Stimulated activated naive CD8-positive, alpha-beta T cell treated with anti-CD3 and anti-CD28 coated beads, Interleukin-15, Interleukin-2, amounts not matched to agents 100 U/mL and 50 U/mL, for 24 hours (primary cell): ENCODE measurements around the gene FXR2.
"Not testable (repeated sequence)": the region's sequence is repeated elsewhere in the genome, so short reads cannot be mapped to it uniquely, and the experiment has no call there.

Experiments
- ATAC-seq: fragments of 150-1000 bp; cut with Tn5 transposase; one replicate; pipeline ENCODE4 v1.10.0; 2021
- DNase-seq: peaks from one replicate; pipeline ENCODE4 v3.0.0; 2021

Gene FXR2

DNA sequence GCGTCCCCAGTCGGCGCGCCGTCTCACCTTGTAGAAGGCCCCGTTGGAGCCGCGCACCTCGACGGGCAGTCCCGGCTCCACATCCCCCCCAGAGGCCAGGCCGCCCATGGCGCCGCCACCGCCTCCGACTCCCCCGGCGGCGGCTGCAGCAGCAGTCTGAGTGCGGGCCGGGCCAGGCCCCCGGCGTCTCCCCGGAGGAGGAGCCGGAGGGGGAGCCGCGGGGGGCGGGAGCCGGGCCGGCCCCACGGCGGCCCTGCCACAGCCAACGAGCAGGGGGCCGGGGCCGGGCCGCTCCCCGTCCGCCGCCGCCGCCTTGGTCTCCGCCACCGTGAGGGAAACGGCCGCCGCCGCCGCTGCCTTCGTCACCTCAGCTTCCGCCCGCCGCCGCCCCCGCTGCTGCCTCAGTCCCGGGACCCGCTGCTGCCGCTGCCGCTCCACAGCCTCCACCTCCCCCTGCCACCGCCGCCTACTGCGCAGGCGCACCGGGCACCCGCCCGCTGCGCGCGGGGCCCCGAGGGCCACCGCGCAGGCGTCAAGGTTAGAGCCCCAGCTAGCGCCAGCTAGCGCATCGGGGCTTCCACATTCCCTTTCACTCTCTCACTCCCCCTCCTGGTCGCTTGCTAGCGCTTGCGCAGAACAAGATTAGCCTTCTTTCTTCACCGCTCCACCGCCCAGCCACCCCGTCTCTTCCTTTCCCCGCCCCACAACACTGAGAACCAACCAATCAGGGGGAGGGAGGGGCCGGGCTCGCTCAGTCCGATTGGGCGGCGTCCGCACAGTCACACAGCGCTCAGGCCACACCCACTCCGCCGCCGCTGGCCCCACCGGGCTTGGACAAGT, at the start of gene FXR2:
FXR2 (minus strand) TSS at position 473 of the 840 bp plus-strand sequence; CDS start at position 108, 365 bp downstream.
- DNase-seq (peak; percentile 100), ATAC-seq (peak; percentile 95)

- no peak for ATAC-seq
These were observed 42.4 kb upstream of the FXR2 start for GRCh38 chr17:7656958-7657609.

GRCh38 chr17:7655541-7655840, 40.8 kb upstream of the FXR2 start:
- ATAC-seq (no peak), DNase-seq (no peak)

More at GRCh38 chr17:7656958-7657609, 42.4 kb upstream of the FXR2 start:
- DNase-seq, result no peak

GRCh38 chr17:7654832-7655540, 40.3 kb upstream of the FXR2 start:
- ATAC-seq (no peak), DNase-seq (no peak)

- no peak for DNase-seq
- no peak for ATAC-seq
These were observed 38.0 kb upstream of the FXR2 start for GRCh38 chr17:7652388-7653356.

DNA sequence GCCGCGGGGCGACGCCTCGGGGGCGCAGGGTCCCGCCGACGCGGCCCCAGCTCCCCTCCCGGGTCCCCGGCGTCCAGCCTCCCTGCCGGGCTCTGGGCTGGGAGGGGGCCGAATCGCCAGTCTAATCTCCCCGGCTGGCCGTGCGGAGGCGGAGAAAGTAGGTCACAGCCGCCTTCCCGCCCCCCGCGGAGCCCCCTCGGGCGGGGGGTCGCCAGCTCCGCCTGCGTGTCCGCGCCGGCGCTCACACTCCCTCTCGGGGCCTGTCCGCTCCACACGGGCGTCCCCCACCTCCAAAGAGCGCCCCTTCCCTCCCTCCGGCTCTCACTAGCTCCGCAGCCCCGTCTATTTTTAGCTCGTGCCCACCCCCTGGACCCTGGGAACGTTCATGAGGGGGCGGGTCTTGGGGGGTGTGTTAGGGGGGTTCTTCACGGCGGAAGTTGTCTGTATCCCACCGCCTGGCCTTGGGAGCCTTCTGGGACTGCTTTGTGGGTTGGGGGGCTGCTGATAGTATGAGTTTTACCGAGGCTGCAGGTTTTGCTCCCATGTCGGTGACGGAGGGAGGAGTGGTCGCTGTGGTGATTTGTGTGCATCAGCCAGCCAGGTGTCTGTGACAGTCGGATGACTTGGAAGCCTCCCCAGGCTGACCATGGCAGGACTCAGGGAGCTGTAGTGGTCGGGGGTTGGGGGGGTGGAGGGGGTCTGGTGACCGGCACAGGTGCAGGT, 37.1 kb upstream of the FXR2 start:
- ATAC-seq (no peak), DNase-seq (no peak)

DNA sequence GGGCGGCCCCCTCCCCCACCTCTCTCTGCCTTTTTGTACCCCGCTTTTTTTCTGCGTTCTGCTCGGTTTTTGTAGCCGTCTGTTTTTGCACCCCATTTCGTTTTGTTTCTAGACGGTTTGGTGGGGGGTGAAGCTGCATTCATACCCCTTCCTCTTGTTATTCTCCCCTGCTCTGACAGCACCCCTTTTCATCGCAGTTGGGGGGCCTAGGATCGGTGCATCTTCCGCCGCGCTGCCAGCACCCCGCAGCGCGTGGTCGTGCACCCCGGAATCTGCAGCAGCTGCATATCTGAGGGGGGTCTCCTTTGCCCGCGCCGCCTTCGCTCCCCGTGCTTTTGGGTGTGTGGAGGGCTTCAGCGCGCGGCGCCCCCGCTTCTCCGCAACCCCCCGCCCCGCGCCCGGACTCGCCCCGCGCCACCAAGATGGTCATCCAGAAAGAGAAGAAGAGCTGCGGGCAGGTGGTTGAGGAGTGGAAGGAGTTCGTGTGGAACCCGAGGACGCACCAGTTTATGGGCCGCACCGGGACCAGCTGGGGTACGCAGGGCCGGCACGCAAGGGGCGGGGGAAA, 36.5 kb upstream of the FXR2 start:
- no peak for ATAC-seq
- no peak for DNase-seq

DNA sequence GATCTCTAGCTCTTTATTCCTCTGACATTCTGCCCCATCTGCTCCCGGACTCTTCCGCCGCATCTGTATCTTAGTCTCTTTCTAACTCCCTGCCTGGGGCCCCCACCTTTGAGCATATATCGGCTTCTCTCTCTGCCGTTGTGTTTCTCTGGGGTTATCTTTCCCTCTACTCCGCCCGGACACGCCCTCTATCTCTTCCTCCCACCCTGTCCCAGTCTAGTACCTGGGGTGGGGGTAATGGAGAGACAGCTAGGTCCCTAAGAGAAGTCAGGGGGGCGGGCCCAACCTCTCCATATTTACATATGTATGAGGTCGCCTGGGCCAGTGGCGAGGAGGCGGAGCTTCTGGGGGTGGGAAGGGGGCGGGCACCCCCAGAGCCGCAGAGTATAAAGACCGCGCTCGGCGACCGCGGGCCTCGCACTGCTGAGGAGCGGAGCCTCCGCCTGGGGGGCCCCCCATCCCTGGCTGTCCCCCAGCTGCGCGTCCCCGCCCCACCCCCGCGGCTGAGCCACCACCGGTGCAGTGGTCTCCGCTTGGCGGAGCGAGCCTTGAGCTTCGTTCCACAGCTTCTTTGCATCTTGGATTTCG, 35.9 kb upstream of the FXR2 start, which contains the start of gene ATP1B2:
ATP1B2 (plus strand) TSS at position 418 of the 588 bp plus-strand sequence. CDS start 593 bp downstream, outside the sequence.
- ATAC-seq, result peak; percentile 86
- peak; percentile 75 for DNase-seq

GRCh38 chr17:7647018-7647417, 32.3 kb upstream of the FXR2 start:
- no peak for DNase-seq
- ATAC-seq, result no peak

DNA sequence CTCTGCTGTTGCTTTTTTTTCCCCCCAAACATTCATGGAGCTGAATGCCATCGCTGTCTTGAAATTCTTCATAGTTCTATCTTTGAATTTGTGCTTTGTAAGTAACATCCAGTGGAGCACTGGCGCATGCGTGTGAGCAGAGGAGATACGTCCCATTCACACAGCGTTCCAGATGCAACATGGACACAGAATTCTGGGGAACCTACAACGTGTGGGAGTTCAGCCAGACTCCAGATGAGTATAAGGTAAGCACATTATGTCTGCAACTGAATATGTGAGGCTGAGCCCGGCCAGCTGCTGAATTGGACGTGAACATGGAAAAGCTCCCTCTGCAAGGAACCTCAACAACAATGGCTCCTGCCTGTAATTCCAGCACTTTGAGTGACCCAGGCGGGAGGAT, 31.8 kb upstream of the FXR2 start:
- ATAC-seq (no peak), DNase-seq (no peak)

GRCh38 chr17:7644775-7645174, 30.1 kb upstream of the FXR2 start:
- ATAC-seq, result no peak
- no peak for DNase-seq

DNA sequence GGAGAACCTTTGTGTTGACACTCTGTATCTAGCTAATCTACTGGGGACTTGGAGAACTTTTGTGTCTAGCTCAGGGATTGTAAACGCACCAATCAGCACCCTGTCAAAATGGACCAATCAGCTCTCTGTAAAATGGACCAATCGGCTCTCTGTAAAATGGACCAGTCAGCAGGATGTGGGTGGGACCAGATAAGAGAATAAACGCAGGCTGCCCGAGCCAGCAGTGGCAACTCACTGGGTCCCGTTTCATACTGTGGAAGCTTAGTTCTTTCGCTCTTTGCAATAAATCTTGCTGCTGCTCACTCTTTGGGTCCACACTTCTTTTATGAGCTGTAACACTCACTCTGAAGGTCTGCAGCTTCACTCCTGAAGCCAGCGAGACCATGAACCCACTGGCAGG, 26.9 kb upstream of the FXR2 start:
- DNase-seq, ATAC-seq: not testable (repeated sequence)

- no peak for DNase-seq
- ATAC-seq, result no peak
These were observed 26.1 kb upstream of the FXR2 start for GRCh38 chr17:7640783-7641182.

DNA sequence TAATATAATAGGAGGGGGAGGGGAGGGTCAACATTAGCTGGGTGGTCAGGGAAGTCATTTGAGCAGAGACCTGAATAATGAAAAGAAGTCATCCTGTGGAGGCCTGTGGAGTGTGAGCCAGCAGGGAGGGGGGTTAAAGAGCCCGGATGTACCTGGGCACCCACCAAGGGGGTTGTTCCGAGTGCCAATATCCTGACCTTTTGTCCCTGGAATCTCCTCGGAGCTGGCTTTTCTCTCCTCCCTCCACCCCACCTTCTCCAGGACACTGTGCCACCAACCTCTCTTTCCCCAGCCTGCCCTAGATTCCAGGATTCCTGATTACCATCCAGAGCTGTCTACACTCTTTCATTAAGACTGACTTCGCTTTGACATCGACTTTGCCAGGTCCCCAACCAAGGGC, 21.5 kb upstream of the FXR2 start:
- ATAC-seq (no peak), DNase-seq (no peak)

- ATAC-seq, result no peak
- DNase-seq, result peak; percentile 46
These were observed 19.7 kb upstream of the FXR2 start for GRCh38 chr17:7634384-7634783.

GRCh38 chr17:7633093-7633492, 18.4 kb upstream of the FXR2 start:
- no peak for DNase-seq
- no peak for ATAC-seq

DNA sequence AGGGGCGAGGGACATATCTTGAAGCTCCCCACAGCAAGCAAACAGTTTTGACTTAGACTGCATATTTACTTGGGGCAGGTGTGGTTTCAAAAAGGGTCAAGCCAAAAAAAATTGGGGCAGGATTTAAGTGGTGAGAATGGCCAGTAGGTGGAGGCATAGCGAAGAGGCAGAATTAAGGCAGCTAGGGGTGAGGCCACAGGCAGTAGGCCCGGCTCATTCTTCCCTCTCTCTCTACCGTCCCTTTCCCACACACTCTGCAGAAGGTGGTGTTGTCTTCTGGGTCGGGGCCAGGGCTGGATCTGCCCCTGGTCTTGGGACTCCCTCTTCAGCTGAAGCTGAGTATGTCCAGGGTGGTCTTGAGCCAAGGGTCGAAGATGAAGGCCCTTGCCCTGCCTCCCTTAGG, 17.8 kb upstream of the FXR2 start:
- peak; percentile 31 for DNase-seq
- peak; percentile 43 for ATAC-seq

- no peak for ATAC-seq
These were observed 17.0 kb upstream of the FXR2 start for GRCh38 chr17:7631398-7632380.

DNA sequence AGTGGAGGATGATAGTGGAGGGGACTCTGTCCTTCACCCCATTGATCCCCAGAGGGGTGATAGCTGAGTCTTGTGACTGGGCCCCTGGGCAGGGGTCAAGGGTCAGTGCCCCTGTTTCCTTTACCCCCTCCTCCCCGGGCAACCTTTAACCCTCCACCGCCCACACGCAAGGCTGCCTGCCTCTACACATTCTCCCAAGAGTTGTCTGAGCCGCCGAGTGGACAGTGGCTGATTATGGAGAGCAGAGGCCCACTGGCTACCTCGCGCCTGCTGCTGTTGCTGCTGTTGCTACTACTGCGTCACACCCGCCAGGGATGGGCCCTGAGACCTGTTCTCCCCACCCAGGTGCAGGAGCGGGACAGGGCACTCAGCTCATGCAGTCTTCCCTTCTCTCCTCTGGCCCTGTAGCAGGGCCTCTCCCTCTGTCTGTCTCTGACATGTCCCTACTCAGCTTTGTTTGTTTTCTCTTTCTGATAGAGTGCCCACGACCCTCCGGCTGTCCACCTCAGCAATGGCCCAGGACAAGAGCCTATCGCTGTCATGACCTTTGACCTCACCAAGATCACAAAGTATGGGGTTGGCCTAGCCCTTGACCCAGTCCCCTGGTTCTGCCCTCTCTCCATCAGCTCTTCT, 15.4 kb upstream of the FXR2 start, which contains the start of gene SHBG:
SHBG (plus strand) TSS at position 197 of the 633 bp plus-strand sequence; CDS start at position 235, 38 bp downstream.
- ATAC-seq, result no peak
- DNase-seq, result no peak

More at GRCh38 chr17:7631398-7632380, 17.0 kb upstream of the FXR2 start:
- DNase-seq, result no peak
